H9 (cell line): ENCODE measurements around the gene RPLP1. TPM values are rescaled to one million over a fixed set of nuclear protein-coding genes. Genes with fewer than 3 reads are reported as not detected.

Experiments used
- DNase-seq: peaks from one replicate; pipeline ENCODE4 v3.0.0-alpha.2; 2017
- H2AFZ ChIP-seq: one replicate; pipeline ENCODE4 v1.6.1; 2013; ENCODE audit warnings: mild to moderate bottlenecking, low read length, control low read depth, moderate library complexity
- H2AK5ac ChIP-seq: 2 replicates; pipeline ENCODE4 v1.6.1; 2013; ENCODE audit warnings: low read length, control low read depth, mixed read lengths; ENCODE audit not compliant: insufficient read length
- H2BK120ac ChIP-seq: one replicate; pipeline ENCODE4 v1.6.1; 2013; ENCODE audit warnings: low read depth, mild to moderate bottlenecking, low read length, control low read depth, inconsistent platforms; ENCODE audit not compliant: poor library complexity, severe bottlenecking
- H2BK12ac ChIP-seq: 2 replicates; pipeline ENCODE4 v1.6.1; 2013; ENCODE audit warnings: low read length, control low read depth, mixed read lengths, low read depth; ENCODE audit not compliant: insufficient read length
- H2BK15ac ChIP-seq: 2 replicates; pipeline ENCODE4 v1.6.1; 2013; ENCODE audit warnings: low read depth, low read length, control low read depth
- H2BK20ac ChIP-seq: one replicate; pipeline ENCODE4 v1.6.1; 2013; ENCODE audit warnings: low read depth, mild to moderate bottlenecking, low read length, control low read depth, inconsistent platforms; ENCODE audit not compliant: poor library complexity, severe bottlenecking
- H2BK5ac ChIP-seq: 2 replicates; pipeline ENCODE4 v1.6.1; 2013; ENCODE audit warnings: low read length, control low read depth, mixed read lengths; ENCODE audit not compliant: insufficient read length
- H3K14ac ChIP-seq: 2 replicates; pipeline ENCODE4 v1.6.1; 2013; ENCODE audit warnings: low read length, control low read depth; ENCODE audit not compliant: insufficient read depth
- H3K18ac ChIP-seq: 2 replicates; pipeline ENCODE4 v1.6.1; 2013; ENCODE audit warnings: low read depth, mild to moderate bottlenecking, mixed read lengths, low read length, control low read depth; ENCODE audit not compliant: insufficient read length
- H3K23ac ChIP-seq: 2 replicates; pipeline ENCODE4 v1.6.1; 2013; ENCODE audit warnings: low read length, control low read depth, mixed read lengths, low read depth; ENCODE audit not compliant: insufficient read length
- H3K23me2 ChIP-seq: 2 replicates; pipeline ENCODE4 v1.6.1; 2013; ENCODE audit warnings: low read depth, mild to moderate bottlenecking, mixed read lengths, low read length, control low read depth; ENCODE audit not compliant: insufficient read length, poor library complexity, severe bottlenecking
- H3K27ac ChIP-seq: 2 replicates; pipeline ENCODE4 v1.5.1; 2013; ENCODE audit warnings: low read length, control low read depth, mixed read lengths, low read depth; ENCODE audit not compliant: insufficient read length
- H3K27me3 ChIP-seq: 2 replicates; pipeline ENCODE4 v1.6.1; 2013; ENCODE audit warnings: low read length, control low read depth, inconsistent platforms; ENCODE audit not compliant: insufficient read depth
- H3K4ac ChIP-seq: 2 replicates; pipeline ENCODE4 v1.6.1; 2013; ENCODE audit warnings: low read depth, mild to moderate bottlenecking, control low read depth, inconsistent platforms, low read length, moderate library complexity
- H3K4me1 ChIP-seq: 2 replicates; pipeline ENCODE4 v1.6.1; 2013; ENCODE audit warnings: low read length, control low read depth, inconsistent platforms; ENCODE audit not compliant: insufficient read depth
- H3K4me2 ChIP-seq: 2 replicates; pipeline ENCODE4 v1.6.1; 2013; ENCODE audit warnings: low read length, control low read depth, mixed read lengths; ENCODE audit not compliant: insufficient read length, insufficient read depth
- H3K56ac ChIP-seq: 2 replicates; pipeline ENCODE4 v1.6.1; 2013; ENCODE audit warnings: low read depth, mild to moderate bottlenecking, mixed read lengths, low read length, control low read depth; ENCODE audit not compliant: insufficient read length
- H3K79me1 ChIP-seq: 2 replicates; pipeline ENCODE4 v1.6.1; 2013; ENCODE audit warnings: low read depth, mild to moderate bottlenecking, moderate library complexity, low read length, control low read depth, inconsistent platforms; ENCODE audit not compliant: insufficient read depth, poor library complexity, severe bottlenecking
- H3K79me2 ChIP-seq: 2 replicates; pipeline ENCODE4 v1.6.1; 2013; ENCODE audit warnings: low read length, control low read depth, inconsistent platforms; ENCODE audit not compliant: insufficient read depth
- H3K9ac ChIP-seq: 2 replicates; pipeline ENCODE4 v1.6.1; 2013; ENCODE audit warnings: low read length, control low read depth, mixed read lengths; ENCODE audit not compliant: insufficient read length; ENCODE audit errors: extremely low read depth
- H3K9me3 ChIP-seq: one replicate; pipeline ENCODE4 v1.6.1; 2013; ENCODE audit warnings: low read depth, low read length, inconsistent platforms; ENCODE audit not compliant: control insufficient read depth
- H3T11ph ChIP-seq: one replicate; pipeline ENCODE4 v1.6.1; 2013; ENCODE audit warnings: mild to moderate bottlenecking, low read length, control low read depth, inconsistent platforms
- H4K20me1 ChIP-seq: one replicate; pipeline ENCODE4 v1.6.1; 2013; ENCODE audit not compliant: control insufficient read depth, insufficient read length, insufficient read depth
- H4K5ac ChIP-seq: 2 replicates; pipeline ENCODE4 v1.6.1; 2013; ENCODE audit warnings: low read depth, mild to moderate bottlenecking, mixed read lengths, low read length, control low read depth; ENCODE audit not compliant: insufficient read length
- H4K8ac ChIP-seq: replicated peaks from 2 replicates; pipeline ENCODE4 v1.6.1; 2013; ENCODE audit warnings: low read length, control low read depth, mixed read lengths, low read depth; ENCODE audit not compliant: insufficient read length
- H4K91ac ChIP-seq: 2 replicates; pipeline ENCODE4 v1.6.1; 2013; ENCODE audit warnings: low read depth, mild to moderate bottlenecking, moderate library complexity, mixed read lengths, low read length, control low read depth; ENCODE audit not compliant: insufficient read length
- H3K27ac Mint-ChIP-seq, 3 experiments: 2 replicates in 2 of 3; 3 replicates in 1 of 3; pipeline ENCODE4 v1.8.0; 2020 to 2021; ENCODE audit warnings: mixed read lengths in 3 of 3, mild to moderate bottlenecking in 1 of 3, moderate library complexity in 1 of 3
- H3K27me3 Mint-ChIP-seq: 2 replicates; pipeline ENCODE4 v1.8.0; 2021; ENCODE audit warnings: low read depth, mild to moderate bottlenecking, moderate library complexity, mixed read lengths
- H3K36me3 Mint-ChIP-seq, 3 experiments: 2 replicates in 2 of 3; 3 replicates in 1 of 3; pipeline ENCODE4 v1.8.0; 2020 to 2021; ENCODE audit warnings: low read depth in 3 of 3, mixed read lengths in 3 of 3; ENCODE audit not compliant: insufficient read depth in 1 of 3
- H3K4me1 Mint-ChIP-seq, 2 experiments: 2 replicates each; pipeline ENCODE4 v1.8.0; 2020; ENCODE audit warnings: mixed read lengths in 2 of 2
- H3K4me3 Mint-ChIP-seq, 2 experiments: 2 replicates in 1 of 2; 3 replicates in 1 of 2; pipeline ENCODE4 v1.8.0; 2020 to 2021; ENCODE audit warnings: mild to moderate bottlenecking in 2 of 2, mixed read lengths in 2 of 2, moderate library complexity in 1 of 2
- H3K9me3 Mint-ChIP-seq, 2 experiments: 2 replicates in 1 of 2; 3 replicates in 1 of 2; pipeline ENCODE4 v1.8.0; 2020; ENCODE audit warnings: mild to moderate bottlenecking in 2 of 2, mixed read lengths in 2 of 2, moderate library complexity in 1 of 2
- WGBS: extraction: QIAGEN DNeasy Blood & Tissue Kit; methylation state at CpG from one replicate; pipeline ENCODE4 v1.1.7; 2013; ENCODE audit warnings: missing lambda C conversion rate, low lambda C conversion rate, mixed read lengths; ENCODE audit not compliant: insufficient read length; ENCODE audit errors: extremely low coverage; 5-methylcytosine and 5-hydroxymethylcytosine counted together
- total RNA-seq: library from RNA; stranded (reverse); gene quantifications from 2 replicates; pipeline ENCODE4 v1.2.1, GENCODE V29; 2021
- TF ChIP-seq, protein P1 (sequence below): fragments of 200-600 bp; sonication (generic); conservative IDR thresholded peaks from 3 replicates; pipeline ENCODE4 v1.8.0; 2021; ENCODE audit warnings: antibody characterized with exemption, mild to moderate bottlenecking

RPLP1 gene
- total RNA-seq, 1 experiment from 2014 or later, result 1,715 TPM

DNA sequence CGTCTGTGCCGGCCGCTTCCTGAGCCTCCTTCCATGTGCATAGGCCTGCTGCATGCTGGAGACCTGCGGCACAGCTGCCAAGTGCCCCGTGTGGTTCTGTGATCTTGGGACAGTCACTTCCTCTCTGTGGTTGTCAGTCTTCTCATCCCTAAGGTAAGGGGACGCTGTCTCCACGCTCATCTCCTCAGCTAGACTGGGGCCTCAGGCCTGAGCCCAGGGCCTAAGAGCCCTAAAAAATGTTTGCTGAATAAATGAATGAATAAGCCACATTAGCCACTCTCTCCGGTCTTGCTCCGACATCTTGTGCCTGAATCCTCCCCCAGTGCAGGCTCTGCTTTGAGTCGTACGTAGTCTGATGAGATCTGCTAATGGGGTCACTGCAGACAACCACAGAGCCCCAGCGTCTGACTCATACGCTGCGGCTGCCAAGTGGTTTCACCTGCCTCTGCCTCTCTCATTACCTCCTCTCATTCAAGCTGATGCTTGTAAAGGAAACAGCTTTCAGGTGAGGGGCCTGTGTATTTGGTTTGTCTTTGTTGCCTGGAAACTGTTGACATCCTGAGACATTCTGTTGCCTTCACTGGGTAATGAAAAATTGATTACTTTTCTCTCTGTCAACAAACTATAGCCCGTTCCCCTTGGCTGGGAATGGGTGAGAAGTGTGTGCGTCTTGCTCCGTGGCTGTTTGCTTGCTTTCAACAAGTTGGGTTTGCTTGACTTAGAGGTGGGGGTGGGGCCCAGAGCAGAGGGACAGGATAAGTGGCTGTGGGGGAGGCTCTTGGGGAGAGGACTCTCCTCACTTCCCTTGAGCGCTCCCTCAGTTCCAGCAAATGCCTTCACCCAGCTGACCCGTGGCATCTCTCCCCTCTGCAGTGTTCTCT is 15.9 kb downstream of the RPLP1 start:
- Histone ChIP-seq H4K5ac (no peak overlapping the region), H3K27ac (no peak overlapping the region), H3K9ac (no peak overlapping the region), H3K79me2 (no peaks in the 10 kb centered on the region), H3T11ph (no peak overlapping the region), H2BK15ac (no peak overlapping the region; the same call in 1 of the 2 replicates), H3K56ac (no peak overlapping the region), H2BK20ac (no peak overlapping the region), H3K14ac (no peak overlapping the region), H2BK5ac (no peak overlapping the region), H3K79me1 (no peaks in the 10 kb centered on the region), H2BK120ac (no peak overlapping the region), H4K91ac (no peak overlapping the region), H3K4ac (no peak overlapping the region), H2BK12ac (no peak overlapping the region), H2AK5ac (no peak overlapping the region), H4K20me1 (no peaks in the 10 kb centered on the region), H3K27me3 (no peaks in the 10 kb centered on the region), H3K23me2 (no peaks in the 10 kb centered on the region), H3K4me2 (no peak overlapping the region), H3K23ac (no peak overlapping the region), H2AFZ (no peak overlapping the region), H3K9me3 (no peaks in the 10 kb centered on the region), H3K18ac (no peak overlapping the region), H3K4me1 (no peaks in the 10 kb centered on the region), H4K8ac (no peak overlapping the region)
- H3K9me3 Mint-ChIP-seq, result no peaks in the 10 kb centered on the region
- H3K36me3 Mint-ChIP-seq, result no peaks in the 10 kb centered on the region; a peak in 1 of 7 replicates
- peaks cover 8 to 9% of the 10 kb centered on the region in 2 experiments for H3K4me1 Mint-ChIP-seq
- no peaks in the 10 kb centered on the region for H3K27me3 Mint-ChIP-seq
- no CpG with 5 or more reads among the region's 19 CpGs for WGBS
- TF ChIP-seq, protein P1, sequence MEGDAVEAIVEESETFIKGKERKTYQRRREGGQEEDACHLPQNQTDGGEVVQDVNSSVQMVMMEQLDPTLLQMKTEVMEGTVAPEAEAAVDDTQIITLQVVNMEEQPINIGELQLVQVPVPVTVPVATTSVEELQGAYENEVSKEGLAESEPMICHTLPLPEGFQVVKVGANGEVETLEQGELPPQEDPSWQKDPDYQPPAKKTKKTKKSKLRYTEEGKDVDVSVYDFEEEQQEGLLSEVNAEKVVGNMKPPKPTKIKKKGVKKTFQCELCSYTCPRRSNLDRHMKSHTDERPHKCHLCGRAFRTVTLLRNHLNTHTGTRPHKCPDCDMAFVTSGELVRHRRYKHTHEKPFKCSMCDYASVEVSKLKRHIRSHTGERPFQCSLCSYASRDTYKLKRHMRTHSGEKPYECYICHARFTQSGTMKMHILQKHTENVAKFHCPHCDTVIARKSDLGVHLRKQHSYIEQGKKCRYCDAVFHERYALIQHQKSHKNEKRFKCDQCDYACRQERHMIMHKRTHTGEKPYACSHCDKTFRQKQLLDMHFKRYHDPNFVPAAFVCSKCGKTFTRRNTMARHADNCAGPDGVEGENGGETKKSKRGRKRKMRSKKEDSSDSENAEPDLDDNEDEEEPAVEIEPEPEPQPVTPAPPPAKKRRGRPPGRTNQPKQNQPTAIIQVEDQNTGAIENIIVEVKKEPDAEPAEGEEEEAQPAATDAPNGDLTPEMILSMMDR, result no peak
- no peak overlapping the region for H3K4me3 Mint-ChIP-seq
- peak overlapping the region in 2 of 3 experiments; percentile 1 to 39; a peak in 3 of 7 replicates for H3K27ac Mint-ChIP-seq
- DNase-seq, result no peak
